Suprapubic skin (tissue), 4 donors: ENCODE measurements around the gene KIAA1755.

Experiments
- CTCF ChIP-seq, 2 donors: fragments of 200-600 bp in 1 of 2; fragments of 450-650 bp in 1 of 2; sonication (generic) in 1 of 2; IDR thresholded peaks; one replicate each; pipeline ENCODE4 v1.5.1; 2016 to 2019; ENCODE audit warnings: antibody characterized with exemption in 2 of 2, mild to moderate bottlenecking in 1 of 2, moderate library complexity in 1 of 2
- EP300 ChIP-seq: sonication (generic); formaldehyde crosslinking; IDR thresholded peaks from one replicate; pipeline ENCODE4 v1.6.1; 2017; ENCODE audit warnings: antibody characterized with exemption
- POLR2A ChIP-seq, 2 donors: fragments of 450-650 bp; IDR thresholded peaks; one replicate each; pipeline ENCODE4 v1.6.1; 2017; ENCODE audit warnings: antibody characterized with exemption in 2 of 2, mild to moderate bottlenecking in 2 of 2, moderate library complexity in 2 of 2
- POLR2AphosphoS5 ChIP-seq, 3 donors: sonication (generic); formaldehyde crosslinking; IDR thresholded peaks; one replicate each; pipeline ENCODE4 v1.6.1; 2017; ENCODE audit warnings: antibody characterized with exemption in 3 of 3

GRCh38 chr20:38210741-38211140, 49.8 kb downstream of the KIAA1755 start:
- no peak for TF ChIP-seq POLR2A (IDR thresholded peaks at IDR 0.05)
- TF ChIP-seq CTCF (IDR thresholded peaks at IDR 0.05): no peak
- TF ChIP-seq POLR2AphosphoS5 (IDR thresholded peaks at IDR 0.05): no peak
- no peak for TF ChIP-seq EP300
